ENCODE data around the gene NOC2L.

DNA sequence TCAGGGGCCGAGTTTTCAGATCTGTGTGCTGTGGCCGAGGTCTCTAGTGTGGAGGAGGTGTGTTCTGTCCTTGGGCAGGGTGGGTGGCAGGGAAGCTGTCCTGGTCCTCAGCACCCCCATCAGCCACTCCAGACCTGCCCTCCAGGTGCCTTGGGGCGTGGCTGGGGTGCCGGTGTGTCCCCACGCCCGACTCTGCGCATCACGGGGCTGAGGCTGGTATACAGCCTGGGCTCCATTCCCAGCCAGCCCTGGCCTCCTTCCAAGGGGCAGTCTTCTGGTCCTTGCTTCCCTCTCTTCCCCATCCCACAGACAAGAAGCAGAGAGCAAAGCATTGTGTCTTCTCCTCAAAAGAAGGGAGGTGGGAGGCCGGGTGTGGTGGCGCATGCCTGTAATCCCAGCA is 31.3 kb downstream of the NOC2L start:
- TF ChIP-seq ZFP3 (CRISPR knock-in tag; IDR thresholded peaks at IDR 0.05) (no peak), ZC3H10 (CRISPR knock-in tag; IDR thresholded peaks at IDR 0.05) (no peak), ISL1 (CRISPR knock-in tag; IDR thresholded peaks at IDR 0.05) (no peak), ZNF70 (CRISPR knock-in tag; IDR thresholded peaks at IDR 0.05) (no peak), ARNTL (CRISPR knock-in tag; IDR thresholded peaks at IDR 0.05; ENCODE audit: borderline replicate concordance, low read depth) (no peak)
- TF ChIP-seq, protein P1, sequence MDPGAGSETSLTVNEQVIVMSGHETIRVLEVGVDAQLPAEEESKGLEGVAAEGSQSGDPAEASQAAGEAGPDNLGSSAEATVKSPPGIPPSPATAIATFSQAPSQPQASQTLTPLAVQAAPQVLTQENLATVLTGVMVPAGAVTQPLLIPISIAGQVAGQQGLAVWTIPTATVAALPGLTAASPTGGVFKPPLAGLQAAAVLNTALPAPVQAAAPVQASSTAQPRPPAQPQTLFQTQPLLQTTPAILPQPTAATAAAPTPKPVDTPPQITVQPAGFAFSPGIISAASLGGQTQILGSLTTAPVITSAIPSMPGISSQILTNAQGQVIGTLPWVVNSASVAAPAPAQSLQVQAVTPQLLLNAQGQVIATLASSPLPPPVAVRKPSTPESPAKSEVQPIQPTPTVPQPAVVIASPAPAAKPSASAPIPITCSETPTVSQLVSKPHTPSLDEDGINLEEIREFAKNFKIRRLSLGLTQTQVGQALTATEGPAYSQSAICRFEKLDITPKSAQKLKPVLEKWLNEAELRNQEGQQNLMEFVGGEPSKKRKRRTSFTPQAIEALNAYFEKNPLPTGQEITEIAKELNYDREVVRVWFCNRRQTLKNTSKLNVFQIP (CRISPR knock-in tag; IDR thresholded peaks at IDR 0.05; ENCODE audit: borderline replicate concordance, low read depth): no peak
- TF ChIP-seq, protein P2, sequence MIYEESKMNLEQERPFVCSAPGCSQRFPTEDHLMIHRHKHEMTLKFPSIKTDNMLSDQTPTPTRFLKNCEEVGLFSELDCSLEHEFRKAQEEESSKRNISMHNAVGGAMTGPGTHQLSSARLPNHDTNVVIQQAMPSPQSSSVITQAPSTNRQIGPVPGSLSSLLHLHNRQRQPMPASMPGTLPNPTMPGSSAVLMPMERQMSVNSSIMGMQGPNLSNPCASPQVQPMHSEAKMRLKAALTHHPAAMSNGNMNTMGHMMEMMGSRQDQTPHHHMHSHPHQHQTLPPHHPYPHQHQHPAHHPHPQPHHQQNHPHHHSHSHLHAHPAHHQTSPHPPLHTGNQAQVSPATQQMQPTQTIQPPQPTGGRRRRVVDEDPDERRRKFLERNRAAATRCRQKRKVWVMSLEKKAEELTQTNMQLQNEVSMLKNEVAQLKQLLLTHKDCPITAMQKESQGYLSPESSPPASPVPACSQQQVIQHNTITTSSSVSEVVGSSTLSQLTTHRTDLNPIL (CRISPR knock-in tag; IDR thresholded peaks at IDR 0.05; ENCODE audit: low read depth): no peak

Data from SK-N-SH treated with all-trans-retinoic acid at 6 μM for 48 hours (cell line).